Kidney tubule cell (primary cell): ENCODE results near the gene LIMA1.
"Not testable (repeated sequence)": the region's sequence is repeated elsewhere in the genome, so short reads cannot be mapped to it uniquely, and the experiment has no call there.

Experiments used
- DNase-seq: peaks from one replicate; pipeline ENCODE4 v3.0.0-alpha.2; 2018; ENCODE audit warnings: low spot score

Gene LIMA1

GRCh38 chr12:50283229-50283923 is at the start of gene LIMA1:
LIMA1 (minus strand) TSS chr12:50283520; CDS start chr12:50248751, 34,769 bp downstream.
- DNase-seq, result peak; percentile 91

GRCh38 chr12:50331745-50332144 is 48.4 kb upstream of the LIMA1 start:
- DNase-seq, result no peak

- DNase-seq, result not testable (repeated sequence)
Measured at GRCh38 chr12:50328664-50329063, 45.3 kb upstream of the LIMA1 start.

GRCh38 chr12:50326590-50327284 is 43.4 kb upstream of the LIMA1 start:
- DNase-seq, result peak; percentile 13

- no peak for DNase-seq
Measured at GRCh38 chr12:50325890-50326391, 42.6 kb upstream of the LIMA1 start.

GRCh38 chr12:50324770-50325169 is 41.5 kb upstream of the LIMA1 start:
- not testable (repeated sequence) for DNase-seq

- not testable (repeated sequence) for DNase-seq
Measured at GRCh38 chr12:50324077-50324476, 40.8 kb upstream of the LIMA1 start.

- DNase-seq, result no peak
Measured at GRCh38 chr12:50322206-50322605, 38.9 kb upstream of the LIMA1 start.

GRCh38 chr12:50317203-50317602 is 33.9 kb upstream of the LIMA1 start:
- DNase-seq, result peak; percentile 20

- no peak for DNase-seq
Measured at GRCh38 chr12:50315803-50316202, 32.5 kb upstream of the LIMA1 start.

- DNase-seq, result peak; percentile 52
Measured at GRCh38 chr12:50314636-50315312, 31.5 kb upstream of the LIMA1 start.

GRCh38 chr12:50313971-50314370 is 30.7 kb upstream of the LIMA1 start:
- not testable (repeated sequence) for DNase-seq

GRCh38 chr12:50313256-50313931 is 30.1 kb upstream of the LIMA1 start:
- DNase-seq, result no peak

GRCh38 chr12:50311858-50312609 is 28.7 kb upstream of the LIMA1 start:
- peak; percentile 20 for DNase-seq

- DNase-seq, result no peak
Measured at GRCh38 chr12:50309950-50310349, 26.6 kb upstream of the LIMA1 start.

GRCh38 chr12:50302686-50303085 is 19.4 kb upstream of the LIMA1 start:
- no peak for DNase-seq

- DNase-seq, result no peak
Measured at GRCh38 chr12:50297996-50298395, 14.7 kb upstream of the LIMA1 start.

GRCh38 chr12:50297027-50297426 is 13.7 kb upstream of the LIMA1 start:
- peak; percentile 58 for DNase-seq

- no peak for DNase-seq
Measured at GRCh38 chr12:50296554-50296953, 13.2 kb upstream of the LIMA1 start.

GRCh38 chr12:50291377-50291776 is 8.1 kb upstream of the LIMA1 start:
- no peak for DNase-seq

GRCh38 chr12:50290692-50291091 is 7.4 kb upstream of the LIMA1 start:
- DNase-seq, result not testable (repeated sequence)
